HG02938 (cell line): Measurements from ENCODE around the gene BMPR1A.
"Not testable (repeated sequence)": the region's sequence is repeated elsewhere in the genome, so short reads cannot be mapped to it uniquely, and the experiment has no call there.

Source experiments
- ATAC-seq: cut with Tn5 transposase; IDR thresholded peaks from one replicate; pipeline ENCODE4 v1.9.1; 2021; ENCODE audit warnings: mild to moderate bottlenecking, moderate library complexity; ENCODE audit not compliant: unreplicated experiment

Gene BMPR1A

DNA sequence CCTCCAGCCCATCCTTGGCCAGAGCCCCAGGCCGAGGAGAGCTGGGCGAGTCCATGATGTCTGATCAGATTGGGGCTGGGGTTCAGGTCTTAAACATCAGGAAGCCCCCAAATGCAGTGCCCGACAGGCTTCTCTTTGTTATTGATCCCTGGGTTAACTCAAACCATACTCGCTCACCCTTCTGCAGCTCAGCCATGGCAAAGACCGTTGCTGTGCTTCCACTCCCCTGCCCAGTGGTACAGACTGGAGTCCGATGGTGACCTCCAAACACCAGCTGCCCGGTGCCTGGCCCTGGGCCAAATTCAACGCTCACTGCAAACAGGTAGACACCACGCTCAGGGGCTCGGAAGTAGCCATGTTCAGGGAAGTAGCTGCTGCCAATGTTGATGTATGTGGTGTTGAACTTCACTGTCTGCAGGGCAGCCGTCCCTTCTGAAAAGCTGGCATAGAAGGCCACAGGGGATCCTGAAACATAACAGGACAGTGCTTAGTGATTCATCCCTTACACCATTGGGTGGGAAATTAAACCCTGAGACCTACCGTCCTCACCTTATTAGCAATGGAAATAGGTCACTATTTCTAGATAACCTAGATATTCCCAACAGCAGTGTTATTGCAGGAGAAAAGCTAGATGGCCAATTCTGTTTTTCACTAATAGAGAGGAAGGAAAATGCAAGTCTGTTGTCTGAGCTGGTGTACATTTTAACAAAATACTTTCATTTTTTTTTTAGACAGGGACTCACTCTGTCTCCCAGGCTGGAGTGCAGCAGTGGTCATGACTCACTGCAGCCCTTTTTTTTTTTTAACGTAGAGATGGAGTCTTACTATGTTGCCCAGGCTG lies 180.5 kb downstream of the BMPR1A start:
- no peak for ATAC-seq

GRCh38 chr10:86937502-86938154 lies 181.2 kb downstream of the BMPR1A start:
- ATAC-seq = no peak

DNA sequence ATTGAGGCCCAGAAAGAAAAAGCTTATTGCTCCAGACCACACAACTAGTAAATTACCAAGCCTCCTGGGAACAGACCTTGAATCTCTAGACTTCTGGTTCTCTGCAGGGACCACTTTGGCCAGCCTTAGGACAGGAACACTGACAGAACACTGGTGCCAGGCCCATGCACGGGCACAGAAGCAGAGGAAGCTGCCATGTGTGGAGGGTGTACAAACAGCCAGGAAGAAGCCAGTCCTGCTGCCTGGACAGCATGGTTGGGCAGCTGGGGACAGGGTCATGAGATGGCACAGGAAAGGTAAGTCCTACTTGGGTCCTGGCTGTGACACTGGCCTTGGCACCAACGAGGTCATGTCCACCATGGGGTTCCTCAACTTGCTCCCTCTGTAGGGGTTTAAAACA lies 181.8 kb downstream of the BMPR1A start:
- no peak for ATAC-seq

DNA sequence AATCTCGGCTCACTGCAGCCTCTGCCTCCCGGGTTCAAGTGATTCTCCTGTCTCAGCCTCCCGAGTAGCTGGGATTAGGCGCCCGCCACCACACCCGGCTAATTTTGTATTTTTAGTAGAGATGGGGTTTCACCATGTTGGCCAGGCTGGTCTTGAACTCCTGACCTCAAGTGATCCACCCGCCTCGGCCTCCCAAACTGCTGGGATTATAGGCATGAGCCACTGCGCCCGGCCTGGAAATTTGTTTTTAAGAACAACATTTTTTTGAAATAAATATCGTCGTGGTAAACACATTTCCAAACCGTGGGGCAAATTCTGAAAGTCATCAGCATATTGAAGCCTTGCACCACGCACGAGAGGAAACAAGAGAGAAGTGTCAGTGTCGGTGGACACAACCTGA lies 183.7 kb downstream of the BMPR1A start:
- not testable (repeated sequence) for ATAC-seq

DNA sequence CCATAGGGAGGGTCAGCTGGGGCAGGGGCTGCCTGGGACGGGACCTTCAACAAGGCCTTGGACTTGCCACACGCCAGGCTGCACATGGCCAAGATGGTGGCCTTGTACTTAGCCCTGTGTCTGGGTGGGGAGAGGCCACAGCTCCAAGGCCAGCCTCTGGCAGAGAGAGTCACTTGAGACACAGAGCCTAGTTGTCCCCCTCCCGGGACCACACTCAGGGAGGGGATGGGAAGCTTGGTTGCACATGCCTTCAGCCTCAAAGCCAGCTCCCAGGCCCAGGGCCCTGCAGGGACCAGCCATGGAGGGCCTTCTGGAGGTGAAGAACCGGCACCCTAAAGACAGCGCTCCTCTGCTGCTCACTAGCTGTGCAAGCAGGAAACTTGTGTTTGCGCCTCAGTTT lies 184.3 kb downstream of the BMPR1A start:
- ATAC-seq = no peak

- no peak for ATAC-seq
Measured at GRCh38 chr10:86941426-86941825, 185.0 kb downstream of the BMPR1A start.

- no peak for ATAC-seq
Measured at GRCh38 chr10:86941991-86942421, 185.6 kb downstream of the BMPR1A start.

DNA sequence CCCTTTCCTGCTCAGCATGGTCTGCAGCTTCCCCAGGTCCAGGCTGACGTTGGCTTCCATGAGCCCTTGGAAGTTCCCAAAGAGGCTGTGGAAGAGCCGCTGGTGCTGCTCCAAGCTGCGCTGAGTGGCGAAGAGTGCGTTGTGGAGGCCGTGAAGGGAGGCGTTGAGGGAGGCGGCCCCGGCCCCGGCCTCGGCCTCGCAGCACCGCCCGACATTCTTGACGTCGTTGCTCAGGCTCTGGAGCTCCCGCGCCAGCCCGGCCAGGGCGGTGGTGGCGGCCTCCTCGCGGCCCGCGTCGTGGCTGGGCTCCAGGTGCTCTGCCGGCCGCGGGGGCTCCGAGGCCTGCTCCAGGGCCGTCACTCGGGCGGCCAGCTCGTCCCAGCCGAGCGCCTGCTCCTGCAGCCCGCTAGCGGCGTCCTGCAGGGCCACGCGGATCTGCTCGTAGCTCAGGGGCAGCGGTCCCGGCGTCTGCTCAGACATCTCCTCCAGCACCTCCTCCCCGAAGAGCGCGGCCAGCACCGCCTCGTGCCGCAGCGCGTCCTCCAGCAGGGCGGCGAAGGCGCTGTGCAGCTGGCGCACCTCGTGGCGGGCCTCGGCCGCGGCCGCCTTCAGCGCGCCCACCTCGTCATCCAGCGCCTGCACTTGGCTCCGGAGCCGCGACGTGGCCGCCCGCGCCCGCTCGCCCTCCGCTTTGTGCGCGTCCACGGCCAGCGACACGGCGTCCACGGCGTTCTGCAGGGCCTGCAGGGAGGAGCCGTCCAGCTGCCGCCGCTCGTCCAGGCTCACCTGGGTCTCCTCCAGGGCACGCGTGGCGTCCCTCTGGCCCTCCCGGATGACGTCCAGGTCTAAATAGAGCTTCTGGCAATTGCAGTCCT lies 186.3 kb downstream of the BMPR1A start:
- ATAC-seq = no peak

DNA sequence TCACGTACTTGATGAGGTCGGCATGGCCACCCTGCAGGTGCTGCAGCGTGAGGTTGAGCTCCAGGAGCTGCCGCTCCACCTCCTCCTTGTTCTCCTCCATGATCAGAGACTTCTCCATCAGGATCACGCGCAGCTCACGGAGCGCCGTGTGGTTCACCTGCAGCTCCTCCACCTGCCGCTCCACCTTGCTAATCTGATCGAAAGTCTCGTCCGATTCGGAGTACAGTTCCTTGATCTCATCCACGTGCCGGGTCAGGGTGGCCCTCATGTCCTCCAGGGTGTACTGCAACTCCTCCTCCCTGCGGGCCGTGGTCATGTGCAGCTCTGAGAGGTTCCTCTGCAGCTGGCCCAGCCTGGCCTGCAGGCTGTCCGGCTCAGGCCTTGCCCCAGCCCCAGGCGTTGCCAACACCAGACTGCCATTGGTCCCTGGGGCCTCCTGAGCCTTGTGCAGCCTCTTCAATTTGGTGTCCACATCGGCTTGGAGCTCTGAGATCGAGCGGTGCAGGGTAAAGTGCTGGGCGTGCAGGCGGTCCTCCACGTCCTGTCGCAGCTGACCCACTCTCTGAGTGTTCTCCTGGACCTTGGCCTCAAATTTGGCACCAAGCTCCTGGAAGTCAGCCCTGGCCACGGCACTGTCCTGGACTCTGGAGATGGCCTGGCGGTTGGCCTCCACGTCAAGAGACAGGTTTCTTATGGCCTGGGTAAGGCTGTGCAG lies 187.1 kb downstream of the BMPR1A start:
- no peak for ATAC-seq

DNA sequence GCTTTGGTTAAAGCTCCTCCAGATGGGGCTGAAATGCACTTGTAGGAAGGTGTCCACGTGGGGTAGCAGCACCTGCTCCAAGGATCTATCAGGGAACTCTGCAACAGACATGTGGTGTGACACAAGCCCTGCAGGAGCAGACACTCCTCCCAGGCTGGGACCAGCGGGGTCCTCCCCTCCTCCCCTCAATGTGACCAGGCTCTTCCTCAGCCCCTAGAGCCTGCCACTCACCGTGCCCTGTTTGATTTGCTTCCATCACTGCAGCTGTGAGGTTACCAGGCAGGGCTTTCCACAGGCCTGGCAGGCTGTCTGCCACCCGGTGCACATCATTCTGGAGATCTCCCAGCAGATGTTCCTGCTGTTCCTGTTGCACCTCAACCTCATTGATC lies 187.6 kb downstream of the BMPR1A start:
- no peak for ATAC-seq

DNA sequence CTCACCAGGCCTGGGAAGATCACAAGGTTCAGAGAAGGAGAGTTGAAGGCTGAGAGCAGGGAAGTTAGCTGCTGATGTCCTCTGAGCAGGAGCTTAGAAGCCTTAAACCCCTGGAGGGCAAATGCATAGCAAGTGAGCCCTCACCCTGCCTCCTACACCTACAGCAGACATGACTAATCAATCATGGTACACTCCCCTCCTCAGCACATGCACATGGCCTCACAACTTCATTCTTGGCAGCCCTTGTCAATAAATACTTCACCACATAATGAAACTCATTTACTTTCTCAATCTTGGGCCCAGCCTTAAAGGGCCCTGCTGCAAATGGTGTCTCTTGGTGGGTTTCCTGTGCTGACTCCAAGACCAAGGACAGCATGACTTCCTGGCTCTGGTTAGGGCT lies 188.1 kb downstream of the BMPR1A start:
- ATAC-seq = no peak

DNA sequence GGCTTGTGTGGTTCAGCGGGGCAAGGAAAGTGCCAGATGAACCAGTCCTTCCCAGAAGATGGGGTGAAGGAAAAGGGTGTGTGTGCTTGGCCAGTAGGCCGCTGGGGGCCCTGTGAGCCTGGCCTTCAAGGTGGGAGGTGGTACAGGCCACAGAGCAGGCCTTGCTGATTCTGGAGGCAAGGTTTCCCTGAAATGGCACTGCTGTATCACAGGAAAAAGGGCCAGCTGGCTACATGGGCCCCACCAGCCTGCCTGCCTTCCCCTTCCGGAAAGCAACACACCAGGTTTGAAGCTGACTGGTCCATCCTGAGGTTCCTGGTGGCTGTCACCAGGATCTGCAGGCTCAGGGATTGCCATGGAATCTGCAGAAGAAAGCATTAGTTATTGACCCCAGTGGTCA lies 188.5 kb downstream of the BMPR1A start:
- no peak for ATAC-seq

DNA sequence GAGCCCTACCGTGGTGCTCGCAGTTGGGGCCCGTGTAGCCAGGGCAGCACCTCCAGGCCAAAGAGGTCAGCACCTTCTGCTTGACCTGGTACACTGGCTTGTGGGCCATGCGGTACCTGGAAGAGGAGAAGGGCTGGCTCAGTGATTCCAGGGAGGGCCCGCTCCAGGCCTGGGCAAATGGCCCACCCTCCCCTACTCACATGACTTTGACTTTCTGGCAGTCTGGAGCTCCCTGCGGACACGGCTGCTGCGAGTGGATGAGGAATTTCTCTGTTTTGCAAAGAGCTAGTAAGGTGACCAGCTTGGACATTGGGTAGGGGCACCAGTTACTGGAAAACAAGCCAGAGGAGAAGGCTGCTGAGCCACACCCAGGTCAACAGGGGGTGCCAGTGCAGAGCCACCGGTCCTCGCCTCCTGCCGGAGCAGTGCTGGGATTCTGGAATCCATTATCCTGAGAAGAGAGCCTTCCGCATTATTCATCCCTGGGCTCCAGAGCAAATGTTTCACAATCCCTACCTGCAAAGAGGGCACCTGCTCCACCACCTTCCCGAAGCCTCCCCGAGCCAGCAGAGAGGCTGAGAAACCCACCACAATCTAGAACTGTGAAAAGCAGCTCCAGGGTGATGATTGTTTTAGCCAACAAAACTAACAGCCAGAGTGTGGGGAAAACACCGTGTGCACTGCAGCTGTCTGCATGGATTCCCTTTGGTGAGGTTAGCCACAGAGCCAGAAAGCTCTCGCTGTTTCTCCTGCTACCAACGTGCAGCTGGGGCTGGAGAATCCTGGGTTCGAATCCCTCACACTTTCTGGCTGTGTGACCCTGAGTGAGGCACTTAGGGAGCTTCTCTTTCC lies 189.2 kb downstream of the BMPR1A start:
- ATAC-seq = no peak

DNA sequence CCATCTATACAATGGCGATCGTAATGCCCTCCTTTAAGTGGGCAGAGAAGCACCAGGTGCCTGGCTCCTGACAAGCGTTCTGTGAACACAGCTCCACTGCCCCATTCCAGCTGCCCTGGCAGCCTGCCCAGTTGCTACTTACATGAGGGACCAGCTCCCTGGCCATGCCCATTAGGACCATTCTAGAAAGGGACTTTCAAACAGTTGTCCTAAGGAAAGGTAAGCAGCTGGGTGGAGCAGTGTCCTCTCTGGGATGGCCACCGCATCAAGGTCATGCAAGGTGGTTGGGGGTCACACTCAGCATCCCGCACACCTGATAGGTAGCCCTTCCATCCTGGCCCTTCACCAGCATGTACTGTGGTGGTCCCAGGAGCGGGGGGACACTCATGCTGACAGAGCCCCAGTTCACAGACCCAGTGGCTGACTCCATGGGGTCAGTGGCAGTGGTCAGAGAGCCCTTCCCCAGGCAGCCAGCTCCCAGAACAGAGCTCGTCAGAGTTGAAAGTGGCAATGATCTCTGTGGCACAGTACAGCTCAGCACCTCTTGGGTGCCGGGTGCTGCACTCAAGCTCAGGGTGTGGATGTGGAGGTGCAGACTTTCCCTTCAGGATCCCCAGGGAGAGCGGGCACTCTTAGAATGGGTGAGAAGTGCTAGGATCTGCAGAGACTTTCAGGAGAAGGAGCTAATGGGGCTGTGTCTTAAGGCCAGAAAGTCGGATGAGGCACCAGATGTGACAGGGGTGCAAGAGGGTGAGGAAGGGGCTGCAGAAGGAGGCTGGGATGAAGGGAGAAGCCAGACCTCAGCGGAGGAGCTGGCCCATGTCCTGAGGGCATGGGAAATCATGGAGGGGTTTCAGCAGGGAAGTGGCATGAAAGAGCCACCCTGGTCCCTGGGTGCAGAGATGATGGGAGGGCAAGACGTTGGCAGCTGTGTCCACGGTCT lies 190.1 kb downstream of the BMPR1A start:
- no peak for ATAC-seq

DNA sequence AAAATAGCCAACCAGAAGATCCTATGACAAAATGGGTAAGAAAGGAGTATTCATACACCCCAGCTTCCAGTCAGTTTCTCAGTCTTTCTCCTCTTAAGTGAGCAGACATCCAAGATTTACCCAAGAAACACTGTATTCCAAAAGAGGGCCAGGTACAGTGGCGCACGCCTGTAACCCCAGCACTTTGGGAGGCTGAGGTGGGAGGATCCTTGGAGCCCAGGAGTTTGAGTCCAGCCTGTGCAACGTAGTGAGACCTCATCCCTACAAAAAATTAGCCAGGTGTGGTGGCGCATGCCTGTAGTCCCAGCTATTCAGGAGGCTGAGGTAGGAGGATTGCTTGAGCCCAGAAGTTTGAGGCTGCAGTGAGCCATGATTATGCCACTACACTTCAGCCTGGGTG lies 191.4 kb downstream of the BMPR1A start:
- not testable (repeated sequence) for ATAC-seq

- ATAC-seq = no peak
Measured at GRCh38 chr10:86950349-86950748, 193.9 kb downstream of the BMPR1A start.

GRCh38 chr10:86951184-86951761 lies 194.9 kb downstream of the BMPR1A start:
- no peak for ATAC-seq

DNA sequence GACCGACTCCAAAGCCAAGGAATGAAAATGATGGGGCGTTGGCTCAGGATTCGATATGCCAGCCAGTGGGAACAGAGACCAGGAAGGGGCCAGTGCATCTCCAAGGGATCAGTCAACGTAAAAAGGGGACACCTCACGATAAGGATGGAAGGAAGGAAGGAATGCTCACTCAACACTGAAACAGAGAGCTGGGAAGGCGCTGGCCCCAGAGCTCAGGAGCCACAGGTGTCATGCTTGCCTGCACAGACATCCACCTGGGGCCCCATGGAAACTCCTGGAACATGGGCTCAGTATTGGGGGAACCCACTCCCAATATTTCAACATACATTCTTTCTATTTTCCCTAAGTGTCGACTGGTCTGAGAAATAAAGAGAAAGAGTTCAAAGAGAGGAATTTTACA lies 195.7 kb downstream of the BMPR1A start:
- ATAC-seq = no peak
